Vagina (tissue), 2 donors: ENCODE results near the gene EEF2K. TPM values are rescaled to one million over a fixed set of nuclear protein-coding genes. Genes with fewer than 3 reads are reported as not detected.

Experiments used
- DNase-seq, 2 donors: peaks; one replicate each; pipeline ENCODE4 v3.0.0-alpha.2; 2017; ENCODE audit errors: extremely low spot score in 2 of 2
- H3K27ac ChIP-seq: fragments of 200-600 bp; sonication (generic); one replicate; pipeline ENCODE4 v1.5.1; 2019
- H3K27me3 ChIP-seq: fragments of 200-600 bp; sonication (generic); one replicate; pipeline ENCODE4 v1.5.1; 2019
- H3K36me3 ChIP-seq, 2 donors: fragments of 200-600 bp; sonication (generic); one replicate each; pipeline ENCODE4 v1.5.1; 2017 to 2019
- H3K4me1 ChIP-seq: fragments of 200-600 bp; sonication (generic); one replicate; pipeline ENCODE4 v1.5.1; 2019
- H3K4me3 ChIP-seq, 2 donors: fragments of 200-600 bp; sonication (generic); 1 replicate in 1 of 2; 2 replicates in 1 of 2; pipeline ENCODE4 v1.5.1; 2016 to 2019
- H3K9me3 ChIP-seq: fragments of 200-600 bp; sonication (generic); one replicate; pipeline ENCODE4 v1.5.1; 2019
- POLR2A ChIP-seq, 2 donors: fragments of 450-650 bp; IDR thresholded peaks; one replicate each; pipeline ENCODE4 v1.6.1; 2017; ENCODE audit warnings: antibody characterized with exemption in 2 of 2, mild to moderate bottlenecking in 2 of 2, moderate library complexity in 2 of 2
- POLR2AphosphoS5 ChIP-seq, 2 donors: sonication (generic); formaldehyde crosslinking; IDR thresholded peaks; one replicate each; pipeline ENCODE4 v1.9.0; 2017; ENCODE audit warnings: antibody characterized with exemption in 2 of 2, mild to moderate bottlenecking in 2 of 2, low read depth in 1 of 2; ENCODE audit not compliant: insufficient read depth in 1 of 2
- intact Hi-C: fragments of 100-400 bp; cut with DNase I; formaldehyde crosslinking; loops from one replicate; pipeline ENCODE4 v1.15.1; 2023
- total RNA-seq: library from RNA; depleted of rRNA; stranded (reverse); fragments of >200 nt; gene quantifications from one replicate; pipeline ENCODE4 v1.2.3, GENCODE V29; 2016
- TF ChIP-seq, protein P1 (sequence below), 3 experiments: fragments of 450-650 bp in 2 of 3; fragments of 200-600 bp in 1 of 3; sonication (generic) in 1 of 3; IDR thresholded peaks; one replicate each; pipeline ENCODE4 v1.5.1; 2017 to 2019; ENCODE audit warnings: antibody characterized with exemption in 3 of 3, mild to moderate bottlenecking in 2 of 3, moderate library complexity in 2 of 3

EEF2K gene
- total RNA-seq, 1 donor from 2014 or later, result 50.3 TPM

DNA sequence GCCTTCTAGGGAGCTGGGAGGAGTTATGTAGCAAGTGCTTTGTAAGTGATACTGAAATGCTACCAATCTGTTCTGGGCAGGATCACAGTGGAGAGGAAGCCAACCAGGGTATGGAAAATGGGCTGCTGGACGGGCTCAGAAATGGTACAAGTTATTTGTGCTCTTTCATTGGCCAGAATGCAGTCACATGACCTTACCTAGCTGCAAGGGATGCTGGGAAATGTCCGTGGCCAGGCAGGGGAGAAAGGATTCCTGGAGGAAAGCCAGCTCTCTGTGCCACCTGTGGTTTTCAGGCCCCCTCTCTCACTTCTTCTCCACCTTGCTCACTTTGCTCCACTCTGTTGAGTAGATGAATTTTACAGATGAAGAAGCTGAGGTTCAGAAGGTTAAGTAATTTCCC is 4.8 kb downstream of the EEF2K start:
- Histone ChIP-seq H3K4me1 (peaks cover 71% of the 10 kb centered on the region), H3K4me3 (peak overlapping the region in 1 of 2 donors; percentile 14), H3K27ac (peak overlapping the region; percentile 82), H3K36me3 (peaks cover 0 to 7% of the 10 kb centered on the region in 2 donors), H3K9me3 (no peaks in the 10 kb centered on the region), H3K27me3 (no peaks in the 10 kb centered on the region)
- intact Hi-C loops, result no loop called here
- no peak for DNase-seq
- TF ChIP-seq, protein P1, sequence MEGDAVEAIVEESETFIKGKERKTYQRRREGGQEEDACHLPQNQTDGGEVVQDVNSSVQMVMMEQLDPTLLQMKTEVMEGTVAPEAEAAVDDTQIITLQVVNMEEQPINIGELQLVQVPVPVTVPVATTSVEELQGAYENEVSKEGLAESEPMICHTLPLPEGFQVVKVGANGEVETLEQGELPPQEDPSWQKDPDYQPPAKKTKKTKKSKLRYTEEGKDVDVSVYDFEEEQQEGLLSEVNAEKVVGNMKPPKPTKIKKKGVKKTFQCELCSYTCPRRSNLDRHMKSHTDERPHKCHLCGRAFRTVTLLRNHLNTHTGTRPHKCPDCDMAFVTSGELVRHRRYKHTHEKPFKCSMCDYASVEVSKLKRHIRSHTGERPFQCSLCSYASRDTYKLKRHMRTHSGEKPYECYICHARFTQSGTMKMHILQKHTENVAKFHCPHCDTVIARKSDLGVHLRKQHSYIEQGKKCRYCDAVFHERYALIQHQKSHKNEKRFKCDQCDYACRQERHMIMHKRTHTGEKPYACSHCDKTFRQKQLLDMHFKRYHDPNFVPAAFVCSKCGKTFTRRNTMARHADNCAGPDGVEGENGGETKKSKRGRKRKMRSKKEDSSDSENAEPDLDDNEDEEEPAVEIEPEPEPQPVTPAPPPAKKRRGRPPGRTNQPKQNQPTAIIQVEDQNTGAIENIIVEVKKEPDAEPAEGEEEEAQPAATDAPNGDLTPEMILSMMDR (IDR thresholded peaks at IDR 0.05), result no peak
- TF ChIP-seq POLR2AphosphoS5 (IDR thresholded peaks at IDR 0.05; ENCODE audit: insufficient read depth in 1 of 2, low read depth in 1 of 2), result no peak
- no peak for TF ChIP-seq POLR2A (IDR thresholded peaks at IDR 0.05)

DNA sequence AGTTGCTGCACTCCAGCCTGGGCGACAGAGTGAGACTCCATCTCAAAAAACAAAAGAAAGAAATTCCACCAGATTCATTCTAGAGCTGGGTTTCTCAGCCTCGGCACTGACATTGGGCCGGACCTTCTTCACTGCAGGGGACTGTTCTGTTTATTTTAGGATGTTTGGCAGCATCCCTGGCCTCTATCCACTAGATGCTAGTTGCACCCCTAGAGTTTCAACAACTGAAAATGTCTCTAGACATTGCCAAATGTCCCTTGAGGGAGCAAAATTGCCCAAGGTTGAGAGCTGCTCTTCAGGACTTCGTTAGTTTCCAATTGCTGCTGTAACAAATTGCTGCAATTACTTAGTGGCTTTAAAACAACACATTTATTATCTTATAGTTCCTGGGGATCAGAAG is 7.2 kb downstream of the EEF2K start:
- Histone ChIP-seq H3K4me3 (no peak overlapping the region), H3K27ac (peak overlapping the region; percentile 82), H3K27me3 (no peaks in the 10 kb centered on the region), H3K4me1 (peaks cover 71% of the 10 kb centered on the region), H3K9me3 (no peaks in the 10 kb centered on the region), H3K36me3 (peaks cover 0 to 7% of the 10 kb centered on the region in 2 donors)
- intact Hi-C loops, result no loop called here
- TF ChIP-seq POLR2A (IDR thresholded peaks at IDR 0.05) (no peak), POLR2AphosphoS5 (IDR thresholded peaks at IDR 0.05; ENCODE audit: insufficient read depth in 1 of 2, low read depth in 1 of 2) (no peak)
- TF ChIP-seq, protein P1 (IDR thresholded peaks at IDR 0.05), result no peak
- no peak for DNase-seq

DNA sequence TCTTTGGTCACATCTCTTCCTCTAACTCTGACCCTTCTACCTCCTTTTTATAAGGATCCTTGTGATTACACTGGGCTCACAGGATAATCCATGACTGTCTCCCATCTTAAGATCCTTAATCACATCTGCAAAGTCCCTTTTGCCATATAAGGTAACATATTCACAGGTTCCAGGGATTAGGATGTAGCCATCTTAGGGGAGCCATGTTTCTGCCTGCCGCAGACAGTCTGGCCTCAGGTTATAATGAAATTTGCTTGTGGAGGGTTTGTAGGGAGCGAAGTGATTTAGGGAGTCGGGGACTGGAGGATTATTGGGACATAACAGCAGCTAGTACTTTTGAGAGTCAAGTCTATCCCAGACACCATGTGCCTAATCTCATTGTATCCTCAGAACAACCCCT is 7.7 kb downstream of the EEF2K start:
- TF ChIP-seq POLR2AphosphoS5 (IDR thresholded peaks at IDR 0.05; ENCODE audit: insufficient read depth in 1 of 2, low read depth in 1 of 2) (no peak), POLR2A (IDR thresholded peaks at IDR 0.05) (no peak)
- TF ChIP-seq, protein P1 (IDR thresholded peaks at IDR 0.05), result no peak
- Histone ChIP-seq H3K4me1 (peaks cover 69% of the 10 kb centered on the region), H3K9me3 (no peaks in the 10 kb centered on the region), H3K27ac (peak overlapping the region; percentile 82), H3K4me3 (no peak overlapping the region), H3K27me3 (no peaks in the 10 kb centered on the region), H3K36me3 (peaks cover 0 to 7% of the 10 kb centered on the region in 2 donors)
- intact Hi-C loops, result no loop called here
- DNase-seq, result no peak

DNA sequence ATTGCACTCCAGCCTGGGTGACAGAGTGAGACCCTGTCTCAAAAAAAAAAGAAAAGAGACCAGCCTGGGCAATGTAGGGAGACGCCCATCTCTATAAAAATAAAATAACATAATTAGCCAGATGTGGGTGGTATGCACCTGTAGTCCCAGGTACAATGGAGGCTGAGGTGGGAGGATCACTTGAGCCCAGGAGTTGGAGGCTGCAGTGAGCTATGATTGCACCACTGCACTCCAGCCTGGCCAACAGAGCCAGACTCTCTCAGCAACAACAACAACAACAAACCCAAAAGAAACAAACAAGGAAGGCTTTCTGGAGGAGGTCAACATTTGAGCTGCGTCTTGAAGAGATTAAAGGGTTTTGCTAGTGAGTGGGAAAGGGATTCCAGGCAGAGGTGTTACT is 8.3 kb downstream of the EEF2K start:
- no peak overlapping the region for H3K4me3 ChIP-seq
- no peaks in the 10 kb centered on the region for H3K27me3 ChIP-seq
- DNase-seq, result no peak
- H3K36me3 ChIP-seq, result peaks cover 0 to 7% of the 10 kb centered on the region in 2 donors
- H3K9me3 ChIP-seq, result no peaks in the 10 kb centered on the region
- peaks cover 63% of the 10 kb centered on the region for H3K4me1 ChIP-seq
- intact Hi-C loops, result no loop called here
- TF ChIP-seq POLR2A (IDR thresholded peaks at IDR 0.05), result no peak
- TF ChIP-seq POLR2AphosphoS5 (IDR thresholded peaks at IDR 0.05; ENCODE audit: insufficient read depth in 1 of 2, low read depth in 1 of 2), result no peak
- TF ChIP-seq, protein P1 (IDR thresholded peaks at IDR 0.05), result no peak
- no peak overlapping the region for H3K27ac ChIP-seq

DNA sequence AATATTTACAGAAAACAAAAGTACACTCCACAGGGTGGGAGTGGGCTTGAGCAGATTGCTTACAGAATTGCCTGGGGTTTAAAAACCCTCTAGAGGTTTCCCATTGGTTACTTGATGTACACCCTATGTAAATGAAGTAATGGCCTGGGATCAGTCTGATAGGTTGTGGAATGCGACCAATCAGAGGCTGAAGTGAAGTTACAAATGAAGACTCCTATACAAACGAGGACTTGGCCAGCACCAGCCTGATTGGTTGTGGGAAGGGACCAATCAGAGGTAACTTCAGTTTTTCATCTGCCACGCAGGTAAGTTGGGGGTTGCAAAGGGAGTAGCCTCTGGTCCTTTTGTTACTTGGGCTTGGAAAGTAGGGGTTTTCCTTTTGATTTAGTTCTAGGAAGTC is 8.8 kb downstream of the EEF2K start:
- H3K27me3 ChIP-seq, result no peaks in the 10 kb centered on the region
- peaks cover 59% of the 10 kb centered on the region for H3K4me1 ChIP-seq
- no peak for DNase-seq
- TF ChIP-seq, protein P1 (IDR thresholded peaks at IDR 0.05), result no peak
- TF ChIP-seq POLR2AphosphoS5 (IDR thresholded peaks at IDR 0.05; ENCODE audit: insufficient read depth in 1 of 2, low read depth in 1 of 2) (no peak), POLR2A (IDR thresholded peaks at IDR 0.05) (no peak)
- H3K27ac ChIP-seq, result no peak overlapping the region
- H3K36me3 ChIP-seq, result peaks cover 0 to 7% of the 10 kb centered on the region in 2 donors
- no peak overlapping the region for H3K4me3 ChIP-seq
- H3K9me3 ChIP-seq, result no peaks in the 10 kb centered on the region
- intact Hi-C loops, result no loop called here
